Measurements from ENCODE around the gene SORCS1. TPM values are rescaled to one million over a fixed set of nuclear protein-coding genes. Genes with fewer than 3 reads are reported as not detected.

Gene SORCS1
- total RNA-seq, 1 experiment from 2014 or later = not detected

DNA sequence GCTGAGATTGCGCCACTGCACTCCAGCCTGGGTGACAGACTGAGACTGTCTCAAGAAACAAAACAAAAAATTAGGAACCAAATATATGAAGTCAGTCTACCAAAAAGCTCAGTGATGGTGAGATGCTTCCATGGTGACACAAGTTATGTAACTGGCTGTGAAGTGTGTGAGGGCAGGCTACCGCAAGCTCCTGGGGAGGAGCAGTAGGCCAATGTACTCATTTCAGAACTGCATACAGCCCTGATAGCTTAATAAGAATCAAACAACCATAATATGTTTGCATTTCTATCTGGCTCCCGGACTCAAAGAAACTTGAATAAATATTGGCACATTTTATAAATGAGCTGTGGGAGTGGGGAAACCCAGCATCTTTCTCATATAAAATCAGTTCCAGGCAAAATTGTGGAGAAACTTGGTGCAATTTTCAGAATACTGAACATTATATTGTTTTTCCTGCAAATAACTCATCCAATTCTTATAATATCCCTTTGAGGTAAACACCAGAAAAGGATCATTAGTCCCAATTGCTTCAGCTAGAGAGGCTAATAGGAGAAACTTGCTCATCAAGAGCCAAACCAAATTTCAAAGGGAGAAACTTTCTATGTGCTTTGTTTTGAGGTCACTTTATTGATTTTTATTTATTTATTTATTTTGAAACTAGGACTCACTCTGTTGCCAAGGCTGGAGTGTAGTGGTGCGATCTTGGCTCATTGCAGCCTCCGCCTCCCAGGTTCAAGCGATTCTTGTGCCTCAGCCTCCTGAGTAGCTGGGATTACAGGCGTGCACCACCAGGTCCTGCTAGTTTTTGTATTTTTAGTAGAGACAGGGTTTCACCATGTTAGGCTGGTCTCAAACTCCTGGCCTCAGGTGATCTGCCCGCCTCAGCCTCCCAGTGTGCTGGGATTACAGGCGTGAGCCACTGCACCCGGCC lies 127.0 kb downstream of the SORCS1 start:
- CTCF ChIA-PET = no interaction called here
- Histone ChIP-seq H3K36me3 (ENCODE audit: control insufficient read depth in 1 of 2, insufficient read depth in 2 of 2, low read length in 2 of 2) (no peaks in the 10 kb centered on the region; a peak in 1 of 4 replicates), H4K20me1 (ENCODE audit: insufficient read depth) (no peaks in the 10 kb centered on the region), H3K9me2 (ENCODE audit: insufficient read depth) (no peaks in the 10 kb centered on the region), H3K79me2 (ENCODE audit: insufficient read depth, low read length) (no peaks in the 10 kb centered on the region), H3K9ac (ENCODE audit: low read length) (no peak overlapping the region), H3K4me1 (ENCODE audit: control insufficient read depth in 1 of 2, insufficient read depth in 2 of 2, low read length in 2 of 2) (no peaks in the 10 kb centered on the region), H3K4me3 (replicated peaks in 1 of 2; ENCODE audit: low read depth in 1 of 2, low read length in 2 of 2) (no peak overlapping the region), H3K27ac (ENCODE audit: low read depth, low read length) (no peak overlapping the region), H3K9me3 (ENCODE audit: control insufficient read depth in 1 of 2, insufficient read depth in 1 of 2, low read depth in 1 of 2, low read length in 2 of 2) (peaks cover 33 to 38% of the 10 kb centered on the region in 2 experiments; a peak in 2 of 4 replicates), H3K4me2 (ENCODE audit: low read length) (no peak overlapping the region), H3K27me3 (ENCODE audit: insufficient read depth, low read length) (no peaks in the 10 kb centered on the region), H2AFZ (ENCODE audit: low read depth, low read length, poor library complexity, severe bottlenecking) (no peak overlapping the region)
- no peak for ATAC-seq
- RAD21 ChIA-PET (ENCODE audit: low non-redundant PET in 1 of 2, low total read pairs in 2 of 2, uncharacterized antibody in 2 of 2, unreplicated experiment in 2 of 2) = no interaction called here
- intact Hi-C loops (cut with micrococcal nuclease) = no loop called here
- POLR2A ChIA-PET = no interaction called here
- no peak for DNase-seq (ENCODE audit: low read depth, low spot score)
- BruUV-seq (replicated peaks) = no TSS peak
- TF ChIP-seq ZBTB33 (IDR thresholded peaks at IDR 0.05; ENCODE audit: extremely low read depth, insufficient replicate concordance, low read length) (no peak), RAD21 (IDR thresholded peaks at IDR 0.05; ENCODE audit: low read depth) (no peak), MAX (IDR thresholded peaks at IDR 0.05) (no peak), SP1 (IDR thresholded peaks at IDR 0.05; ENCODE audit: low read depth) (no peak), EZH2phosphoT487 (IDR thresholded peaks at IDR 0.05; ENCODE audit: borderline replicate concordance) (no peak), ELF1 (IDR thresholded peaks at IDR 0.05; ENCODE audit: borderline replicate concordance, low read depth) (no peak), JUND (IDR thresholded peaks at IDR 0.05) (no peak)
- TF ChIP-seq, protein P1, sequence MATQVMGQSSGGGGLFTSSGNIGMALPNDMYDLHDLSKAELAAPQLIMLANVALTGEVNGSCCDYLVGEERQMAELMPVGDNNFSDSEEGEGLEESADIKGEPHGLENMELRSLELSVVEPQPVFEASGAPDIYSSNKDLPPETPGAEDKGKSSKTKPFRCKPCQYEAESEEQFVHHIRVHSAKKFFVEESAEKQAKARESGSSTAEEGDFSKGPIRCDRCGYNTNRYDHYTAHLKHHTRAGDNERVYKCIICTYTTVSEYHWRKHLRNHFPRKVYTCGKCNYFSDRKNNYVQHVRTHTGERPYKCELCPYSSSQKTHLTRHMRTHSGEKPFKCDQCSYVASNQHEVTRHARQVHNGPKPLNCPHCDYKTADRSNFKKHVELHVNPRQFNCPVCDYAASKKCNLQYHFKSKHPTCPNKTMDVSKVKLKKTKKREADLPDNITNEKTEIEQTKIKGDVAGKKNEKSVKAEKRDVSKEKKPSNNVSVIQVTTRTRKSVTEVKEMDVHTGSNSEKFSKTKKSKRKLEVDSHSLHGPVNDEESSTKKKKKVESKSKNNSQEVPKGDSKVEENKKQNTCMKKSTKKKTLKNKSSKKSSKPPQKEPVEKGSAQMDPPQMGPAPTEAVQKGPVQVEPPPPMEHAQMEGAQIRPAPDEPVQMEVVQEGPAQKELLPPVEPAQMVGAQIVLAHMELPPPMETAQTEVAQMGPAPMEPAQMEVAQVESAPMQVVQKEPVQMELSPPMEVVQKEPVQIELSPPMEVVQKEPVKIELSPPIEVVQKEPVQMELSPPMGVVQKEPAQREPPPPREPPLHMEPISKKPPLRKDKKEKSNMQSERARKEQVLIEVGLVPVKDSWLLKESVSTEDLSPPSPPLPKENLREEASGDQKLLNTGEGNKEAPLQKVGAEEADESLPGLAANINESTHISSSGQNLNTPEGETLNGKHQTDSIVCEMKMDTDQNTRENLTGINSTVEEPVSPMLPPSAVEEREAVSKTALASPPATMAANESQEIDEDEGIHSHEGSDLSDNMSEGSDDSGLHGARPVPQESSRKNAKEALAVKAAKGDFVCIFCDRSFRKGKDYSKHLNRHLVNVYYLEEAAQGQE (IDR thresholded peaks at IDR 0.05; ENCODE audit: low read depth) = no peak
- TF ChIP-seq, protein P2, sequence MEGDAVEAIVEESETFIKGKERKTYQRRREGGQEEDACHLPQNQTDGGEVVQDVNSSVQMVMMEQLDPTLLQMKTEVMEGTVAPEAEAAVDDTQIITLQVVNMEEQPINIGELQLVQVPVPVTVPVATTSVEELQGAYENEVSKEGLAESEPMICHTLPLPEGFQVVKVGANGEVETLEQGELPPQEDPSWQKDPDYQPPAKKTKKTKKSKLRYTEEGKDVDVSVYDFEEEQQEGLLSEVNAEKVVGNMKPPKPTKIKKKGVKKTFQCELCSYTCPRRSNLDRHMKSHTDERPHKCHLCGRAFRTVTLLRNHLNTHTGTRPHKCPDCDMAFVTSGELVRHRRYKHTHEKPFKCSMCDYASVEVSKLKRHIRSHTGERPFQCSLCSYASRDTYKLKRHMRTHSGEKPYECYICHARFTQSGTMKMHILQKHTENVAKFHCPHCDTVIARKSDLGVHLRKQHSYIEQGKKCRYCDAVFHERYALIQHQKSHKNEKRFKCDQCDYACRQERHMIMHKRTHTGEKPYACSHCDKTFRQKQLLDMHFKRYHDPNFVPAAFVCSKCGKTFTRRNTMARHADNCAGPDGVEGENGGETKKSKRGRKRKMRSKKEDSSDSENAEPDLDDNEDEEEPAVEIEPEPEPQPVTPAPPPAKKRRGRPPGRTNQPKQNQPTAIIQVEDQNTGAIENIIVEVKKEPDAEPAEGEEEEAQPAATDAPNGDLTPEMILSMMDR (IDR thresholded peaks at IDR 0.05 in 2 of 3, conservative IDR thresholded peaks at IDR 0.05 in 1 of 3; ENCODE audit: borderline replicate concordance in 1 of 3, insufficient read depth in 1 of 3, low read depth in 2 of 3, low read length in 2 of 3) = no peak

All from HCT116 (cell line).